GM18951 (cell line): ENCODE data around the gene GABRB2.
"Not testable (repeated sequence)": the region's sequence is repeated elsewhere in the genome, so short reads cannot be mapped to it uniquely, and the experiment has no call there.

Source experiments
- POLR2A ChIP-seq: IDR thresholded peaks from 4 replicates; pipeline ENCODE4 v1.6.1; 2011; ENCODE audit warnings: mild to moderate bottlenecking; ENCODE audit not compliant: insufficient read length, insufficient read depth; ENCODE audit errors: extremely low read depth
- in situ Hi-C: fragments of 300-500 bp; cut with MboI; formaldehyde crosslinking; loops from one replicate; pipeline ENCODE4 v1.12.0; 2022; ENCODE audit warnings: low sequenced_read_pairs, mixed read lengths, inconsistent platforms; ENCODE audit not compliant: unreplicated experiment

Gene GABRB2

DNA sequence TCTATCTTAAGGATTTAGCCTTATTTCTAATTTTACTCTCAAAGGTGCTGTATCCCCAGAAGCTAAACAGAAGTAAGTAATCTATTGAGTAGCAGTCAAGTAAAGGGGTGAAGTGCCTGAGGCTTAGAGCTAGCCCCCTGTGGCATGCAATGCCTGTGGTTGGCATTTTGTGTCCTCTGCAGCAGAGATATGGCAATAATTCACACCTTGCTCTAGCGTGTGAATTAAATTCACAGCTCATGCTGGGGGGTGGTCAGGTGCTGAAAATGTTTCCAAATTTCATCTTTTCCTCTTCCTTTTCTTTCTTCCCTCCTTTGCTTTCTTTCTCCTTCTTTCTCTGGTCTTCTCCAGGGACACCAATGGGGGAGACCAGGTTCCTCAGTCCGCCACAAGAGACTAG, 262.1 kb downstream of the GABRB2 start:
- no peak for TF ChIP-seq POLR2A
- in situ Hi-C loops: no loop called here

DNA sequence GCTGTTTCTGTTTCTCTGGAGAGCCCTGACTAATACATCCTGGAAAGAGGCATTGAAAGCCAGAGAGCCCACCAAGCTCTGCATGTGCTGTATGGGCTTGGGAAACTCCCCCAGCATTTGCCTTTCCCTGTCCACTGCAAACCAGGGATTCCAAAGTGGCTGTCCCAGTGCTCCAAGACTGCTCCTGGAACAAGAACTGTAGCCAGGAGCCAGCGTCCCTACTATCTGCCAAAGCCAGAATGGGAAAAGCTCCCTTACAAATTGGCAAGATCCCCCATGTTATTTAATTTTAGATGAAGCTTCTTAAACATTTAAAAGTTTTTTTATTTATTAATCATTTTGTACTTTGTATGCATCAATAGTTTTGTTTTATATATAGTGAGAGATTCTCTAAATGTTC, 263.2 kb downstream of the GABRB2 start:
- TF ChIP-seq POLR2A: no peak
- in situ Hi-C loops: no loop called here

DNA sequence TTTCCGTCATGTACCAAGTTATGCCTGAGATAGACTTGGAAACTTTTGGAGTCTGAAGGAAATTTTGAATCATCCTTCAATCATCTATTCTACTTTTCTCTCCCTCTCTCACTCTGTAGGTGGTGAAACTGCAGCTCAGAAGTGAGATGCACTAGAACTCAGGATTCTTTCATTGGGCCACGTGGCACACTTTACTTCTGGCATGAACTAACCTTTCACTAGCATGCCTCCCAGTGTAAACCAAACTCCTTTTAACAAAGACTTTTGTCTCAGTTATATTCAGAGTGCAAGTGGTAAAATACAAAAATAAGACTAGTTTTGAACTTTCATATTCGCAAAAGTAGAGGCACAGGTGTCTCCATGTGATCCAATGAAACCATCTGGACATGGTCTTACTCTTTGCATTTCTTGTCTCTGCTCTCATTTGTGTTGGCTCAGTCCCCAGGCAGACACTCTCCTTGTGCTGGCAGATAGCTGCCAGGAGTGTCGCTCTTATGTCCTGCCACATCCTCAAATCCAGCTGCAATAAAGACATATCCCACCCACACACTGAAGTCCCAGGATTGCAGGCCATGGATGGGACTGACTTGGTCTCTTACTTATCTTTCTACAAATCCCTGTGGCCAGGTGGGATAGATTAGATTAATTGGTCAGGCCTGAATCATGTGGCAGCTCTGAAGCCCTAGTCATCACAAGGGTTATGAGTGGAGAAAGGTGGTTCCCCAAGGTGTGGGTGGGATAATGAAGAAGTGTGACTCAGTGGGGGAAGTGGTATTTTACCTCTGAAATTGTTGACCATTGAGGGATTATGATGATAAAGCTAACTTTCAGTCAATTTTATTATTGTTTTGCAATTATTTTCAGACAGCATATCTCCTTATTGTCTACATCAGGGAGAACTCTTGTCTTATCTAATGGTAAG, 267.5 kb downstream of the GABRB2 start:
- in situ Hi-C loops: no loop called here
- no peak for TF ChIP-seq POLR2A

DNA sequence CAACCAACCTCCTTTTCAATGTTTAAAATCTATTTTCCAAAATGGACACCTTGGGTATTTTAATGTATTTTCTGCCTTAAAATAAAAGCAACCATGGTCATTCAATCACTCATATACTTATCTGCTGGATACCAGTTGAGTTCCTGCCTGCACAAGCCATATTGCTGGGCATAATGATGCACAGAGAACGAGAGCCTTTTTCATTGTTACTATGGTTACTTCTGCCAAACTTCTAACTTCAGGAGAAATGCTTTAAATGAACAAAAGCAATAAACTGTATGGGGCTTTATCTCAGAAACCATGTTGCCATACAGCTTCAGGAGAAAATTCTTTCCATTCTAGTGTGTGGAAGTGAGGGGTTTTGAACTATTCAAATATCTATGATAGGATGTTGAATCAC, 269.5 kb downstream of the GABRB2 start:
- no peak for TF ChIP-seq POLR2A
- in situ Hi-C loops: no loop called here

DNA sequence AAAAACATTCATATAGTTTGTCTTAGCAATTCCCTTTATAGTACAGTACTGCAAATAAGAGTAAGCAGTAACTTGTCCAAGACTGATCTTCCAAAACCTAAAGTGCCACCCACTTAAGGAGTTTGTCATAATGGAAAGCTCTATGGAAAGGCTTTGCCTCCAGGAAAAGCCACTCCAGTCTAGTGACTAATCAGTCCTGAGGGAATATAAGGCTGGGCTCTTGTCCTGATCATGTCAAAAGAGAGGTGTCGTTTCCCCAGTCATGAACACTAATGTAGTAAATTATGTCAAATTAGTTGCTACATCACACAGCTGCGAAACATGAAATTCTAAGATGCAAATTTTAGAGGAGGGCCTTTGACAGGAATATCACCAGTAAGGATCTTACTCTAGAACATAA, 271.6 kb downstream of the GABRB2 start:
- TF ChIP-seq POLR2A: no peak
- in situ Hi-C loops: no loop called here

DNA sequence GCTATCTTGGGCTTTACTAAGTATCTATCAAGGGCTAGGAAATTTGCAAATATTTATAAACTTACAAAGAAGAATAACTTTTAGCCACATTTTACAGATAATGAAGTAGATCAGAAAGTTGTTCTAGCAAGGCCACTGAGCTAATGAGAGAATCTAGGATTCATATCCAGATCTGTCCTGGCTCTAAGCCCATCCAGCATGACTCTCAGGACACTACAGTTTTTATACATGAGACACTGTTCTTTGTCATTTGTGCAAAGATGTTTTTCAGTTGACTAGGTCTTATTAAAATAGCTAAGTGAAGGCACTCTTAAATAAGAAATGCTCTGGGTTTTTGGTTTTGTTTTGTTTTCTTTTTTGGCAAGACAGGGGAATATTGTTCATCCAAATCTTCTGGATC, 273.1 kb downstream of the GABRB2 start:
- in situ Hi-C loops: no loop called here
- TF ChIP-seq POLR2A: no peak

DNA sequence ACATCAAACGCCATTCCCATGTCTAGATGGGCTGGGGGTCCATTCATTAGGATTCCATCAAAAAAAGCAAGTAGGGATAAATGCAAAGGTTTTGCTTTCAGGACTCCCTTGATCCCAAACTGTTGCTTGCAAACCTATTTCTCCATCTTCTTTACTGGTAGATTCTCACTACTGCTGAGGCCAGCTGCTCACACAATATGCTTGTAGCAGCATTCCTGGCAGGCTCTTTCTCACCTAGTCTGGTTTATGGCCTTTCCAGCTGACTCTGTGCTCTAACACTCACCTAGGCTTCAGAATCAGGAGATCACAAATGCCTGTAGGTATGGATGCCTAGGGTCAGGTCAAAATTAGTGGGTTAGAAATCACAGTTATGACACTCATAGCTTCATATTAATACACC, 274.7 kb downstream of the GABRB2 start:
- TF ChIP-seq POLR2A: no peak
- in situ Hi-C loops: no loop called here

DNA sequence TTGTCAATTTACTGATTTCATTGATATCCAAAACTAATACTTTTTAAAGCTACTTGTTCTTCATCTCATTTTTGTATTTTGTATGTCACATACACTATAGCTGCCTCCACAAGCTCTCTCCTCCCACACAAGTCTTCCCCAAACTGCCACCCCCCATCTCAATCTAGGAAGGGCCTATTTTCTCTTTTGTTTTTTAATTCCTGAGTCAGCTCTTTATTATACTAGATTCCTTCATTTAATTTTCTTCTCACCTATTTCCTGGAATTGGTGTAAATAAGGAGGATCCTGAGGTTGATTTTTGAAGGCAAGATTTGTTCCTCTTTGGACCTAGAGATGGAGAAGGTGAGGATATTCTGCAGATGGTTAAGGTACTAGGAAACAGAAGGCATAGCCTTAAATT, 277.4 kb downstream of the GABRB2 start:
- TF ChIP-seq POLR2A: no peak
- in situ Hi-C loops: no loop called here

DNA sequence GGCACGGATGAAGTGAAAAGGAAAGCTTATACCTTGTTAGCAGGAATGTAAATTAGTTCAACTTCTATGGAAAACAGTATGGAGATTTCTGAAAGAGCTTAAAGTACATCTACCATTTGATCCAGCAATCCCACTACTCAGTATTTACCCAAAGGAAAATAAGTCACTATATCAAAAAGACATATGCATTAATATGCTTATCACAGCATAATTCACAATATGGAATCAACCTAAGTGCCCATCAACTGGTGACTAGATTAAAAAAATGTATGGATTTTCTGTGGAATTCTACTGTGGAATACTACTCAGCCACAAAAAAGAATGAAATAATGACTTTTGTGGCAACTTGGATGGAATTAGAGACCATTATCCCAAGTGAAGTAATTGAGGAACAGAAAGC, 279.6 kb downstream of the GABRB2 start:
- in situ Hi-C loops: no loop called here

DNA sequence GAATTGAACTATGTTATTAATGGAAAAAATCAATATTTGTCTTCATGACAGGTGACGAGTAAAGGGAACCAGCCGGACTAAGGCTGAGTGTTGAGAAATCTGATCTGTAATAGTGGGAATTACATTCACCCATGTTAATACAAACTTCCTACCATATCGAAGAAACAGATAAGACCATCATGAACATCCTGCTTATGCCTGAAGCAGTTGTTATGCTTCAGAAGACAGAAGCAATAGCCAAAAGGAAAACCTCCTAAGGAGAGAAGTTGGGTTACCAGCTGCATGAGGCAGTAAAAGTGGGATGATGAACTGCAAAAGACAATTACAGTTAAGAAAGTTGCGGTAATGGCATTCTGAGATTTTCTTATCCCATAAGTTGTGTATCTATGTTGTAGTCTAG, 281.5 kb downstream of the GABRB2 start:
- no peak for TF ChIP-seq POLR2A
- in situ Hi-C loops: no loop called here

More for the DNA sequence above, 279.6 kb downstream of the GABRB2 start:
- no peak for TF ChIP-seq POLR2A

DNA sequence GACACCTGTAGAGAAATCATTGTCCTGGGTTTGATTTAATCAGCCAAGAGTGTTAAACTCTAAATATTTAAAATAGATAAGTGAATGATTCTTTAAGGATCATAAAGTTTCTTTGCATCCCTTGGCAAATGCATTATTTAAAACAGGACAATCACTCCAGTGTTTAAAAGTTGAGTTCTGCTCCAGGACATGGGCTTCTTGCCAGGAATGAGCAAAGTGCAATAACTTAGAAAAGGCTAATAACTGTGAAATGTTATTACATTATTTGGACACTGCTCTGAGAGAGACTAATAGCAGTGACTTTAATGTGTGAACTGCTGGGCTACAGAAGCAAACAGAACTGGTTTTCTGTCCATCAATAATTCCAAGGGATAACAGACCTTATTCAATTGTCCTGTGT, 283.3 kb downstream of the GABRB2 start:
- TF ChIP-seq POLR2A: no peak
- in situ Hi-C loops: no loop called here

DNA sequence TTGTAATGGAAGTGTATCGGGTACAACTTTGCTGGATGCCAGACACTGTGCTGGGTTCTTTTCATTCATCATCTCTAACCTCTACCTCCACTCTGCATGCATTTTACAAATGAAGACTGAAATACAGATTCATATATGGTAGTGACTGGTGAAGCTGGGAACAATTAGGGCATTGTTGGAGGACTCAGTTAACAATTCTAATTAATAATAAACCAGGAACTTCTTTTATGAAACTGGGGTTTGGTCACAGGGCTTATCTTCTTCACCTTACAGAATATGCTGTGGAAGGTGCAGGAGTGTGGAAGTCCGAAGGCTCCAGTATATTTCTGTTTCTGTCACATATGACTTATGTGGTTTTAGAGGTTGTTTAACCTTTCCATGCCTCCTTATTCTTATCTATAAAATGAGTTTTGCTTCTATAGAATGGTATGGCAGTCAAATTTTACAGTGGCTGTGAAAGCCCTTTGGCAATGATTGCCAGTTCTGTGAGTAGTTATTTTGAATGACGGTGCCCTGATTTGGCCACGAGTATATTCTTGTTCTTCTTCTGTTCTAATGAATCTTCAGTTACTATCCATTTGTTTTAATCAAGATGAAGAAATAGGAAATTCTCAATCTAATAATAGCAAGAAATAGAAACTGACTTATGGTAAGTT, 284.7 kb downstream of the GABRB2 start:
- in situ Hi-C loops: no loop called here
- no peak for TF ChIP-seq POLR2A

DNA sequence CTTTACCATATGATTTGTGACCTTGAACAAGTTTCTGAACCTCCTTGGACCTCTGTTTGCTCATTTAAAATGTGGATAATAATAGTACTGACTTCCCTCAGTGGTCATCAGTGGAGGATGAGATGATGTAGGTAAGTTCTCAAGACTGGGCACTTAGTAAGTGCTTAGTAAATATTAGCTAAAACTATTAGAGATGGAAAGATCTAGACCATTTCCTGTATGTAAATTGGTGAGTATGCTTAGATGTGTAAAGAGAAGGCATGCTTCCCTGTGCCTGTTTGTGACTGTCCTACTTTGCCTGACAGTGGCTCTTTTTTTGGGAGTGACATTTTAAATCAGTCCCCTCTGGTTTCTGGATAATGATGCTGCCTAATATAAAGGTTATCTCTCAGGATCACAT, 288.1 kb downstream of the GABRB2 start:
- TF ChIP-seq POLR2A: no peak
- in situ Hi-C loops: no loop called here

DNA sequence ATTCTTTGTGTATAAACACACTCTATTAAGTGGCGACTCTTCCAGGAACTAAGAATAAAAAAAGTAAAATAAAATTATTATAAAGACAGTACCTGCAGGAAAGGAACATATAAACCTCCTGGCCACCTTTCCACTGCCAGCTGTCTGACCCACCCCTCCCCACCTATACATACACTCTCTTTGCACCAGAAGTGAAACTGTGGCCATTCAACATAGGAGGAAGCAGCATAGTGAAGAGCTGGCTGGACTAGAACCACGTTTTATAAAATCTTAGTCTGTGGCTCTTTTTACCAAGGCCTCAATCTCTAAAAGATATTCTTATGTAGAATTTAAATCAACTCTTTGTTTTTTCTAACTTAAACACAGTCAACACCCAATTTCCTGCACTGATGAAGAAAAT, 289.6 kb downstream of the GABRB2 start:
- in situ Hi-C loops: no loop called here
- TF ChIP-seq POLR2A: no peak

DNA sequence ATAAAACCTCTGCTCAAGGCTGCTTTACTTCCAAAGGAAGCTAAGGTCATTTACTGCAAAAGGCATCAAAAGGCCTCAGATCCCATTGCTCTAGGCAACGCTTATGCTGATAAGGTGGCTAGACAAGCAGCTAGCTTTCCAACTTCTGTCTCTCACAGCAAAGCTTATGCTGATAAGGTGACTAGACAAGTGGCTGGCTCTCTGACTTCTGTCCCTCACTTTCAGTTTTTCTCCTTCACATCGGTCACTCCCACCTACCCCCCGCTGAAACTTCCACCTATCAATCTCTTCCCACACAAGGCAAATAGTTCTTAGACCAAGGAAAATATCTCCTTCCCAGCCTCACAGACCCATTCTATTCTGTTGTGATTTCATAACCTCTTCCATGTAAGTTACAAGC, 293.6 kb downstream of the GABRB2 start:
- in situ Hi-C loops: not testable (repeated sequence)

DNA sequence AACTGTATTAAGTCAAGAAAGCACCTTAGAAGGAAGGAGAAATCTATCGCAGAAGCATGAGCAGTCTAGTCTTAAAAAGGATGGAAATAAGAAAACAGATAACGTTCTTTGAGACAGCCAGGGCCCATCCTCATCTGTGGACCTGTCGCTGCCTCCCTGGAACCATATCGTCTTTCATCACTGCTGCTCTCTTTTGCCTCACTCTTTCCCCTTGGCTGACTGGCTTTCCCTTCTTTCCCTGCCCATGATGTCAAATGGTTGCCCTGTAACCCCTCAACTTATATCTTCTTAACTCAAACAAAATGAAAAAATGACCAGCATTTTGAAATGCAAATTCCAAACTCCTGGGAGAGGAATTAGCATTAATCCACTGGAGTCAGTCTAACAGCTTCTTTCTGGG, 299.8 kb downstream of the GABRB2 start:
- no peak for TF ChIP-seq POLR2A
- in situ Hi-C loops: no loop called here

DNA sequence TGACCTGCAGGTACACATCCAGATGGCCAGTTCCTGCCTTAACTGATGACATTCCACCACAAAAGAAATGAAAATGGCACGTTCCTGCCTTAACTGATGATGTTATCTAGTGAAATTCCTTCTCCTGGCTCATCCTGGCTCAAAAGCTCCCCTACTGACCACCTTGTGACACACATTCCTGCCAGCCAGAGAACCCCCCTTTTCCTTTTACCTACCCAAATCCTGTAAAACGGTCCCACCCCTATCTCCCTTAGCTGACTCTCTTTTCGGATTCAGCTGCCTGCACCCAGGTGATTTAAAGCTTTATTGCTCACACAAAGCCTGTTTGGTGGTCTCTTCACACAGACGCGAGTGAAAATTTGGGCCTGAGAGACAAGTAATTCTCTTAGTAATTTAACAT, 300.7 kb downstream of the GABRB2 start:
- in situ Hi-C loops: not testable (repeated sequence)
